Embryonic facial prominence (tissue), 1 donor: ENCODE results near the gene IRF7.

Experiments
- DNase-seq: peaks from one replicate; pipeline ENCODE4 v3.0.0-alpha.2; 2016; ENCODE audit errors: extremely low spot score

Gene IRF7

GRCh38 chr11:620935-621814 lies 5.4 kb upstream of the IRF7 start:
- DNase-seq, result no peak

- no peak for DNase-seq
Measured at GRCh38 chr11:620201-620600, 4.5 kb upstream of the IRF7 start.

- no peak for DNase-seq
Measured at GRCh38 chr11:619628-620050, 3.9 kb upstream of the IRF7 start.

- DNase-seq, result no peak
Measured at GRCh38 chr11:618856-619627, 3.3 kb upstream of the IRF7 start.

GRCh38 chr11:617912-618682 lies 2.3 kb upstream of the IRF7 start:
- DNase-seq, result no peak

GRCh38 chr11:617199-617911 lies 1.6 kb upstream of the IRF7 start:
- DNase-seq, result no peak

GRCh38 chr11:616320-617198 lies 809 bp upstream of the IRF7 start:
- DNase-seq, result no peak

- no peak for DNase-seq
Measured at GRCh38 chr11:614623-615503, 887 bp downstream of the IRF7 start.

GRCh38 chr11:614021-614622 lies 1.6 kb downstream of the IRF7 start:
- no peak for DNase-seq

GRCh38 chr11:613369-613968 lies 2.3 kb downstream of the IRF7 start:
- DNase-seq, result no peak

GRCh38 chr11:612961-613300 lies 2.8 kb downstream of the IRF7 start:
- no peak for DNase-seq

- DNase-seq, result no peak
Measured at GRCh38 chr11:612201-612960, 3.4 kb downstream of the IRF7 start.

GRCh38 chr11:611001-611996 lies 4.5 kb downstream of the IRF7 start:
- no peak for DNase-seq

GRCh38 chr11:610146-610801 lies 5.5 kb downstream of the IRF7 start:
- no peak for DNase-seq

GRCh38 chr11:609341-609811 lies 6.4 kb downstream of the IRF7 start:
- no peak for DNase-seq

GRCh38 chr11:608791-609251 lies 6.9 kb downstream of the IRF7 start:
- DNase-seq, result no peak
